Ascending aorta (tissue), 2 donors: ENCODE data around the gene BUB1. TPM values are rescaled to one million over a fixed set of nuclear protein-coding genes. Genes with fewer than 3 reads are reported as not detected.
"Not testable (repeated sequence)": the region's sequence is repeated elsewhere in the genome, so short reads cannot be mapped to it uniquely, and the experiment has no call there.

ENCODE experiments used
- DNase-seq, 2 donors: peaks; one replicate each; pipeline ENCODE4 v3.0.0-alpha.2; 2019; ENCODE audit warnings: low spot score in 2 of 2
- H3K27ac ChIP-seq, 2 donors: fragments of 200-600 bp; sonication (generic); one replicate each; pipeline ENCODE4 v1.5.1; 2016 to 2017; ENCODE audit warnings: mild to moderate bottlenecking in 1 of 2
- H3K27me3 ChIP-seq: fragments of 200-600 bp; sonication (generic); one replicate; pipeline ENCODE4 v1.5.1; 2017
- H3K36me3 ChIP-seq, 2 donors: fragments of 200-600 bp; sonication (generic); one replicate each; pipeline ENCODE4 v1.5.1; 2016
- H3K4me1 ChIP-seq, 2 donors: fragments of 200-600 bp; sonication (generic); one replicate each; pipeline ENCODE4 v1.5.1; 2016 to 2017; ENCODE audit warnings: mild to moderate bottlenecking in 1 of 2
- H3K4me3 ChIP-seq, 2 donors: fragments of 200-600 bp; sonication (generic); one replicate each; pipeline ENCODE4 v1.5.1; 2016 to 2017; ENCODE audit warnings: mild to moderate bottlenecking in 1 of 2
- H3K9me3 ChIP-seq, 2 donors: fragments of 200-600 bp; sonication (generic); one replicate each; pipeline ENCODE4 v1.5.1; 2016
- intact Hi-C: fragments of 100-400 bp; cut with DNase I; formaldehyde crosslinking; loops from one replicate; pipeline ENCODE4 v1.15.1; 2023
- total RNA-seq: library from RNA; depleted of rRNA; stranded (reverse); fragments of >200 nt; gene quantifications from one replicate; pipeline ENCODE4 v1.1.0, GENCODE V29; 2016
- TF ChIP-seq, protein P1 (sequence below), 3 experiments: fragments of 200-600 bp in 2 of 3; fragments of 450-650 bp in 1 of 3; sonication (generic) in 2 of 3; IDR thresholded peaks; one replicate each; pipeline ENCODE4 v1.5.1; 2016 to 2019; ENCODE audit warnings: antibody characterized with exemption in 3 of 3, mild to moderate bottlenecking in 1 of 3, moderate library complexity in 1 of 3

The BUB1 gene
- total RNA-seq, 1 donor from 2014 or later, result not detected

GRCh38 chr2:110638004-110638403 is 39.9 kb downstream of the BUB1 start:
- Histone ChIP-seq H3K4me1 (no peaks in the 10 kb centered on the region), H3K9me3 (no peaks in the 10 kb centered on the region), H3K27ac (no peak overlapping the region), H3K4me3 (no peak overlapping the region), H3K36me3 (no peaks in the 10 kb centered on the region), H3K27me3 (no peaks in the 10 kb centered on the region)
- intact Hi-C loops, result no loop called here
- DNase-seq, result no peak
- TF ChIP-seq, protein P1, sequence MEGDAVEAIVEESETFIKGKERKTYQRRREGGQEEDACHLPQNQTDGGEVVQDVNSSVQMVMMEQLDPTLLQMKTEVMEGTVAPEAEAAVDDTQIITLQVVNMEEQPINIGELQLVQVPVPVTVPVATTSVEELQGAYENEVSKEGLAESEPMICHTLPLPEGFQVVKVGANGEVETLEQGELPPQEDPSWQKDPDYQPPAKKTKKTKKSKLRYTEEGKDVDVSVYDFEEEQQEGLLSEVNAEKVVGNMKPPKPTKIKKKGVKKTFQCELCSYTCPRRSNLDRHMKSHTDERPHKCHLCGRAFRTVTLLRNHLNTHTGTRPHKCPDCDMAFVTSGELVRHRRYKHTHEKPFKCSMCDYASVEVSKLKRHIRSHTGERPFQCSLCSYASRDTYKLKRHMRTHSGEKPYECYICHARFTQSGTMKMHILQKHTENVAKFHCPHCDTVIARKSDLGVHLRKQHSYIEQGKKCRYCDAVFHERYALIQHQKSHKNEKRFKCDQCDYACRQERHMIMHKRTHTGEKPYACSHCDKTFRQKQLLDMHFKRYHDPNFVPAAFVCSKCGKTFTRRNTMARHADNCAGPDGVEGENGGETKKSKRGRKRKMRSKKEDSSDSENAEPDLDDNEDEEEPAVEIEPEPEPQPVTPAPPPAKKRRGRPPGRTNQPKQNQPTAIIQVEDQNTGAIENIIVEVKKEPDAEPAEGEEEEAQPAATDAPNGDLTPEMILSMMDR (IDR thresholded peaks at IDR 0.05), result no peak

GRCh38 chr2:110637093-110637492 is 40.8 kb downstream of the BUB1 start:
- DNase-seq, result no peak
- Histone ChIP-seq H3K36me3 (no peaks in the 10 kb centered on the region), H3K9me3 (no peaks in the 10 kb centered on the region), H3K27ac (no peak overlapping the region), H3K4me3 (no peak overlapping the region), H3K27me3 (no peaks in the 10 kb centered on the region), H3K4me1 (no peaks in the 10 kb centered on the region)
- intact Hi-C loops, result no loop called here
- TF ChIP-seq, protein P1 (IDR thresholded peaks at IDR 0.05), result no peak

DNA sequence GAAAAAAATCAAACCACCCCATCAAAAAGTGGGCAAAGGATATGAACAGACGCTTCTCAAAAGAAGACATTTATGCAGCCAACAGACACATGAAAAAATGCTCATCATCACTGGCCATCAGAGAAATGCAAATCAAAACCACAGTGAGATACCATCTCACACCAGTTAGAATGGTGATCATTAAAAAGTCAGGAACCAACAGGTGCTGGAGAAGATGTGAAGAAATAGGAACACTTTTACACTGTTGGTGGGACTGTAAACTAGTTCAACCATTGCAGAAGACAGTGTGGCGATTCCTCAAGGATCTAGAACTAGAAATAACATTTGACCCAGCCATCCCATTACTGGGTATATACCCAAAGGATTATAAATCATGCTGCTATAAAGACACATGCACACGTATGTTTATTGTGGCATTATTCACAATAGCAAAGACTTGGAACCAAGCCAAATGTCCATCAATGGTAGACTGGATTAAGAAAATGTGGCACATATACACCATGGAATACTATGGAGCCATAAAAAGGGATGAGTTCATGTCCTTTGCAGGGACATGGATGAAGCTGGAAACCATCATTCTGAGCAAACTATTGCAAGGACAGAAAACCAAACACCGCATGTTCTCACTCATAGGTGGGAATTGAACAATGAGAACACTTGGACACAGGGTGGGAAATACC is 41.8 kb downstream of the BUB1 start:
- H3K27ac ChIP-seq, DNase-seq, H3K4me1 ChIP-seq, H3K4me3 ChIP-seq, H3K36me3 ChIP-seq, intact Hi-C loops, H3K9me3 ChIP-seq, H3K27me3 ChIP-seq: not testable (repeated sequence)

DNA sequence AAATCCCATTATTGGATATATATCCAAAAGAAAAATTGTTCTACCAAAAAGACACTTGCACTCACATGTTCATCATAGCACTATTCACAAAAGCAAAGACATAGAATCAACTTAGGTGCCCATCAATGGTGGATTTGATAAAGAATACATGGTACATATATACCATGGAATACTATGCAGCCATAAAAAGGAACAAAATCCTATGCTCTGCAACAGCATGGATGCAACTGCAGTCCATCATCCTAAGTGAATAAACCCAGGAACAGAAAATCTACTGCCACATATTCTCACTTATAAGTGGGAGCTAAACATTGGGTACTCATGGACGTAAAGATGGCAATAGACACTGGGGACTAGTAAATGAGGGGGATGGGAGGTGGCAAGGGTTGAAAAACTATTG is 50.5 kb downstream of the BUB1 start:
- H3K36me3 ChIP-seq, H3K4me3 ChIP-seq, H3K9me3 ChIP-seq, H3K27ac ChIP-seq, H3K27me3 ChIP-seq, DNase-seq, intact Hi-C loops, H3K4me1 ChIP-seq: not testable (repeated sequence)

DNA sequence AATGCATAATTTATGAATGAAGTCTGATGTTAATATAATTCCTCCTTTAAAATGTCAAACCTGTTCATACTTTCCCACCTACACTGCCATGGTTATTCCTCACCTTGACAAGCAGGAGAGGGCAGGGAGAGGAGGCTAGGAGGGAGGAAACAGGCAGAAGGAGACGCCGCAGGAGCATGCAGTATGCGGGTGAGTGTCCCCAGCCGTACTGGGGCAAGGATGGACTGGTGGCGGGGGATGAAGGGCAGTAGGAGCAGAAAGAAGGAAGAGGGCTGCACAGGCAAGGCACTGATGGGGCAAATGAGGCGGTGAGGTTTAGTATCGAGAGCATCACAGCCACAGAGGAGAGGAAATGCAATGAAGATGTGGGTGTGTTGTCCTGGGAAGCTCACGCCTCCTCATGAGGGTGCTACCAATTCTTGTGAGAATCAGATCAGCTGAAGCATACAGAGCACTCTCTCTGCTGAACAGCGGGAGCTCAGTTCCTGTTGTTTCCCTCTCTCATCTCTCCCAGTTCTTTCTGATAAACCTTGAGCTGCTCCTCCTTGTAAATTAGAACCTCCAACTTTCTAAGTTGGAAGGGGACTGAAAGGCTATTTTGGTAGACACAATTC is 58.4 kb downstream of the BUB1 start:
- H3K27me3 ChIP-seq, H3K9me3 ChIP-seq, intact Hi-C loops, H3K27ac ChIP-seq, H3K4me1 ChIP-seq, DNase-seq, H3K36me3 ChIP-seq, H3K4me3 ChIP-seq: not testable (repeated sequence)

GRCh38 chr2:110613927-110614326 is 63.9 kb downstream of the BUB1 start:
- H3K36me3 ChIP-seq, intact Hi-C loops, H3K9me3 ChIP-seq, H3K4me1 ChIP-seq, H3K27ac ChIP-seq, H3K27me3 ChIP-seq, H3K4me3 ChIP-seq, DNase-seq: not testable (repeated sequence)

- DNase-seq, H3K36me3 ChIP-seq, H3K27me3 ChIP-seq, H3K4me1 ChIP-seq, H3K9me3 ChIP-seq, intact Hi-C loops: not testable (repeated sequence)
- H3K4me3 ChIP-seq, result peak overlapping the region in 1 of 2 donors; percentile 55
- H3K27ac ChIP-seq, result peak overlapping the region in 1 of 2 donors; percentile 48
These were observed 67.1 kb downstream of the BUB1 start for GRCh38 chr2:110610613-110611250.

GRCh38 chr2:110609843-110610612 is 67.8 kb downstream of the BUB1 start:
- H3K36me3 ChIP-seq, H3K27me3 ChIP-seq, H3K4me1 ChIP-seq, DNase-seq, intact Hi-C loops, H3K9me3 ChIP-seq: not testable (repeated sequence)
- Histone ChIP-seq H3K27ac (peak overlapping the region in 1 of 2 donors; percentile 48), H3K4me3 (peak overlapping the region in 1 of 2 donors; percentile 55)

DNA sequence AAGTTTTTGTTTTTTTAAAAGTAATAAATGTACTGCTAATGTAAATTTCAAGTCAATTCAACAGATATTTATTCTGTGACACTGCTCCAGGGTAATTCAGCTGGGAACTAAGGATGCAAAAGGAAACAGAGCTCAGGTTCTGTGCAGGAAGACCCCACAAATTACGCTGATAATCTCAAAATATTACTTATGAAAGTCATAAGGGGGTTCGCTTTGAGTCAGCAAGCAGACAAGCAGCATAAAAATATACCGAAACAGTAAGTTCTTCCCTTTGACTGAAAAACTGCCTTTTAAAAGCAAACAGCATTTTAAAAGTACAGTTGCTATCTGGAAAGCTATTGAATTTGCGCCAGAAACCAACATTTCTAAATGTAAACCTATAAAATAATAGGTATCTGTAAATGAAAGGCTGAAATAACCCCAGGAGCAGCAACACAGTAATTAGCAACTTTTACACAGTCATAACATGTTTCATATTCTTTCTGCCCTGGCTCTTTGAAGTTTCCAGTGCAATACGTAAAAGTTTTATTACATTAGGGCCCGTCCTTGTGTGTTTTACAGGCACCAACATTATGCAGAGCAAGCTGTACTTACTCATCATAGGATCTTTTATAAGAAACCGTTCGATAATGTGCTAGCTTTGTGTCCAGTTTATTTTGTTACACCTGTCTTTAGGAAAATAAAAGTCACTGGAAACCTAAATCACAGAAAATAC is 68.9 kb downstream of the BUB1 start:
- intact Hi-C loops, H3K4me3 ChIP-seq, H3K4me1 ChIP-seq, H3K36me3 ChIP-seq, H3K27me3 ChIP-seq, H3K9me3 ChIP-seq, DNase-seq, H3K27ac ChIP-seq: not testable (repeated sequence)

- DNase-seq, result not testable (repeated sequence)
These were observed 72.8 kb downstream of the BUB1 start for GRCh38 chr2:110605057-110605456.

GRCh38 chr2:110603917-110604591 is 73.8 kb downstream of the BUB1 start:
- H3K9me3 ChIP-seq, DNase-seq, H3K4me1 ChIP-seq, intact Hi-C loops, H3K4me3 ChIP-seq, H3K36me3 ChIP-seq, H3K27me3 ChIP-seq, H3K27ac ChIP-seq: not testable (repeated sequence)

More at GRCh38 chr2:110605057-110605456, 72.8 kb downstream of the BUB1 start:
- H3K9me3 ChIP-seq, H3K36me3 ChIP-seq, H3K27me3 ChIP-seq, H3K4me1 ChIP-seq, intact Hi-C loops, H3K4me3 ChIP-seq, H3K27ac ChIP-seq: not testable (repeated sequence)
